ENCODE measurements around the gene AMOTL2. TPM values are rescaled to one million over a fixed set of nuclear protein-coding genes. Genes with fewer than 3 reads are reported as not detected.
A peak's percentile ranks its signal among the peaks of the same experiment; 100 is the strongest.

The AMOTL2 gene
- polyA plus RNA-seq, 2 of the 4 experiments (the other 2 are of a cell fraction), result 41.1 to 44.1 TPM

- no peak for TF ChIP-seq ZFP36 (IDR thresholded peaks at IDR 0.05; ENCODE audit: borderline replicate concordance, partially characterized antibody)
- no peak for TF ChIP-seq CBX8 (IDR thresholded peaks at IDR 0.05)
- TF ChIP-seq TFCP2L1 (CRISPR knock-in tag; IDR thresholded peaks at IDR 0.05), result no peak
- TF ChIP-seq ZC3H11A (IDR thresholded peaks at IDR 0.05), result no peak
- no peak; the same call in 1 of the 2 replicates for TF ChIP-seq MAX (IDR thresholded peaks at IDR 0.05)
- TF ChIP-seq FOSL2 (IDR thresholded peaks at IDR 0.05), result no peak
- TF ChIP-seq FOSL2 (CRISPR knock-in tag; IDR thresholded peaks at IDR 0.05), result no peak; the same call in 1 of the 2 replicates
- TF ChIP-seq POLR2AphosphoS2 (conservative IDR thresholded peaks at IDR 0.05; ENCODE audit: low read length), result no peak; the same call in 1 of the 2 replicates
- TF ChIP-seq ATOH8 (CRISPR knock-in tag; IDR thresholded peaks at IDR 0.05; ENCODE audit: low read depth), result no peak
- peak in 1 of 2 experiments; percentile 60; a peak in 2 of 5 replicates for TF ChIP-seq EP300 (IDR thresholded peaks at IDR 0.05)
Measured at GRCh38 chr3:134357914-134358811, 16.1 kb downstream of the AMOTL2 start (continued).

GRCh38 chr3:134357261-134357913 lies 16.9 kb downstream of the AMOTL2 start:
- peak in 1 of 2 experiments; percentile 23; a peak in 3 of 6 replicates for ATAC-seq
- POLR2A ChIA-PET, result interaction anchor here (1.0 to 1.8 kb wide), 6 partner anchors 9 to 42 kb away, joined by 4 to 7 read pairs (median 5); partner anchors contain the start of gene AMOTL2
- H3K4me3 ChIP-seq, result no peak overlapping the region
- TF ChIP-seq HOXB13 (CRISPR knock-in tag; IDR thresholded peaks at IDR 0.05; ENCODE audit: low read depth) (0 out of 2 replicates have a peak, but pooled peaks have one; percentile 26), ATOH8 (CRISPR knock-in tag; IDR thresholded peaks at IDR 0.05; ENCODE audit: low read depth) (no peak)
- DNase-seq (ENCODE audit: low read depth in 1 of 2, low spot score in 1 of 2), result no peak
- 52% methylated on average over 8 of the region's 10 CpGs for WGBS (ENCODE audit: missing lambda C conversion rate)
- peaks cover 100% of the 10 kb centered on the region for H3K4me1 ChIP-seq
- no peak for FAIRE-seq
- H3K4me2 ChIP-seq, result peak overlapping the region; percentile 93
- CTCF ChIA-PET, result interaction anchor here (1.1 to 31.4 kb wide), 12 partner anchors 9 to 122 kb away, joined by 3 to 356 read pairs (median 6); partner anchors contain the start of genes ANAPC13 and CEP63
- H3K9me3 ChIP-seq, result no peaks in the 10 kb centered on the region
- peak overlapping the region; percentile 99 to 100 for H3K27ac ChIP-seq

GRCh38 chr3:134356411-134357040 lies 17.7 kb downstream of the AMOTL2 start:
- H3K27ac ChIP-seq, result peak overlapping the region; percentile 99 to 100
- no peak overlapping the region for H3K4me3 ChIP-seq
- no peak for DNase-seq (ENCODE audit: low read depth in 1 of 2, low spot score in 1 of 2)
- no peak for FAIRE-seq
- no peaks in the 10 kb centered on the region for H3K9me3 ChIP-seq
- TF ChIP-seq ESRRA (IDR thresholded peaks at IDR 0.05; ENCODE audit: borderline replicate concordance, low read length) (no peak), ATOH8 (CRISPR knock-in tag; IDR thresholded peaks at IDR 0.05; ENCODE audit: low read depth) (no peak), FOSL2 (IDR thresholded peaks at IDR 0.05) (no peak), FOSL2 (CRISPR knock-in tag; IDR thresholded peaks at IDR 0.05) (no peak), TP53 (CRISPR knock-in tag; IDR thresholded peaks at IDR 0.05) (no peak), FOXS1 (CRISPR knock-in tag; IDR thresholded peaks at IDR 0.05) (no peak), RARB (CRISPR knock-in tag; IDR thresholded peaks at IDR 0.05) (no peak), CBX8 (IDR thresholded peaks at IDR 0.05) (no peak)
- no peak for ATAC-seq
- CTCF ChIA-PET, result interaction anchor here (1.1 to 31.4 kb wide), 11 partner anchors 8 to 127 kb away, joined by 3 to 356 read pairs (median 4); no protein-coding TSS in a partner anchor
- H3K4me2 ChIP-seq, result peak overlapping the region; percentile 93
- POLR2A ChIA-PET, result interaction anchor here (0.9 to 1.6 kb wide), 4 partner anchors 9 to 29 kb away, joined by 4 read pairs; no protein-coding TSS in a partner anchor
- peaks cover 100% of the 10 kb centered on the region for H3K4me1 ChIP-seq
- 68% methylated on average over 8 of the region's 9 CpGs for WGBS (ENCODE audit: missing lambda C conversion rate)
